CD4-positive, alpha-beta T cell treated with Interferon alpha-2 for 1 hour (primary cell): Measurements from ENCODE around the gene SIK2.

Source experiments
- DNase-seq, 2 donors: peaks; one replicate each; pipeline ENCODE4 v3.0.0-alpha.2; 2020 to 2022

The SIK2 gene

GRCh38 chr11:111660822-111661221, 58.6 kb downstream of the SIK2 start:
- DNase-seq = no peak

- no peak for DNase-seq
Observed at GRCh38 chr11:111663820-111664219, 61.6 kb downstream of the SIK2 start.

- DNase-seq = no peak
Observed at GRCh38 chr11:111665777-111666176, 63.5 kb downstream of the SIK2 start.

GRCh38 chr11:111668980-111669379, 66.7 kb downstream of the SIK2 start:
- DNase-seq = no peak

- DNase-seq = no peak
Observed at GRCh38 chr11:111671383-111671782, 69.1 kb downstream of the SIK2 start.

GRCh38 chr11:111672949-111673348, 70.7 kb downstream of the SIK2 start:
- DNase-seq = no peak

GRCh38 chr11:111674941-111675340, 72.7 kb downstream of the SIK2 start:
- DNase-seq = no peak

GRCh38 chr11:111675891-111676290, 73.6 kb downstream of the SIK2 start:
- no peak for DNase-seq

- DNase-seq = no peak
Observed at GRCh38 chr11:111676878-111677585, 74.8 kb downstream of the SIK2 start.

GRCh38 chr11:111680486-111681175, 78.4 kb downstream of the SIK2 start:
- DNase-seq = no peak

- DNase-seq = no peak
Observed at GRCh38 chr11:111683806-111684205, 81.6 kb downstream of the SIK2 start.

- no peak for DNase-seq
Observed at GRCh38 chr11:111684251-111684650, 82.0 kb downstream of the SIK2 start.

- no peak for DNase-seq
Observed at GRCh38 chr11:111688013-111688412, 85.8 kb downstream of the SIK2 start.

- DNase-seq = no peak
Observed at GRCh38 chr11:111691176-111691575, 88.9 kb downstream of the SIK2 start.

GRCh38 chr11:111691741-111692140, 89.5 kb downstream of the SIK2 start:
- no peak for DNase-seq

GRCh38 chr11:111693224-111693937, 91.1 kb downstream of the SIK2 start:
- no peak for DNase-seq

- no peak for DNase-seq
Observed at GRCh38 chr11:111694851-111695250, 92.6 kb downstream of the SIK2 start.

GRCh38 chr11:111696556-111696955, 94.3 kb downstream of the SIK2 start:
- DNase-seq = no peak

- DNase-seq = no peak
Observed at GRCh38 chr11:111697933-111698371, 95.7 kb downstream of the SIK2 start.

GRCh38 chr11:111698852-111699559, 96.8 kb downstream of the SIK2 start:
- DNase-seq = no peak

- no peak for DNase-seq
Observed at GRCh38 chr11:111699579-111700156, 97.4 kb downstream of the SIK2 start.

GRCh38 chr11:111700162-111700561, 97.9 kb downstream of the SIK2 start:
- no peak for DNase-seq

GRCh38 chr11:111702623-111703022, 100.4 kb downstream of the SIK2 start:
- DNase-seq = no peak
